ENCODE data around the gene CYTH1. TPM values are rescaled to one million over a fixed set of nuclear protein-coding genes. Genes with fewer than 3 reads are reported as not detected.

CYTH1 gene
- total RNA-seq, 4 donors from 2014 or later = 88.3 to 262 (median 109) TPM

- H3K27ac ChIP-seq = peak overlapping the region; percentile 35 to 73 (median 62)
- H3K9me3 ChIP-seq = no peaks in the 10 kb centered on the region
- peaks cover 0 to 13% (median 0%) of the 10 kb centered on the region in 4 donors for H3K4me1 ChIP-seq
- H3K4me3 ChIP-seq = no peak overlapping the region
- peak in 2 of 3 donors; percentile 37 to 70 for DNase-seq
- TF ChIP-seq CTCF (IDR thresholded peaks at IDR 0.05) (no peak), POLR2A (IDR thresholded peaks at IDR 0.05) (no peak)
- no peaks in the 10 kb centered on the region for H3K27me3 ChIP-seq
- H3K36me3 ChIP-seq = peaks cover 0 to 96% (median 0%) of the 10 kb centered on the region in 3 donors
These were observed 35.0 kb upstream of the CYTH1 start for GRCh38 chr17:78817123-78817522.

- Histone ChIP-seq H3K27ac (no peak overlapping the region), H3K4me3 (no peak overlapping the region), H3K9me3 (no peaks in the 10 kb centered on the region), H3K36me3 (peaks cover 0 to 98% (median 0%) of the 10 kb centered on the region in 3 donors), H3K27me3 (no peaks in the 10 kb centered on the region), H3K4me1 (peaks cover 0 to 13% (median 0%) of the 10 kb centered on the region in 4 donors)
- no peak for DNase-seq
- TF ChIP-seq POLR2A (IDR thresholded peaks at IDR 0.05) = no peak
- TF ChIP-seq CTCF (IDR thresholded peaks at IDR 0.05) = no peak
These were observed 33.6 kb upstream of the CYTH1 start for GRCh38 chr17:78815696-78816095.

- H3K27me3 ChIP-seq = no peaks in the 10 kb centered on the region
- no peaks in the 10 kb centered on the region for H3K9me3 ChIP-seq
- TF ChIP-seq POLR2A (IDR thresholded peaks at IDR 0.05) (no peak), CTCF (IDR thresholded peaks at IDR 0.05) (no peak)
- H3K4me1 ChIP-seq = no peaks in the 10 kb centered on the region
- H3K36me3 ChIP-seq = peaks cover 0 to 100% (median 0%) of the 10 kb centered on the region in 3 donors
- no peak overlapping the region for H3K27ac ChIP-seq
- H3K4me3 ChIP-seq = no peak overlapping the region
- no peak for DNase-seq
These were observed 30.8 kb upstream of the CYTH1 start for GRCh38 chr17:78812855-78813254.

- TF ChIP-seq POLR2A (IDR thresholded peaks at IDR 0.05) (no peak), CTCF (IDR thresholded peaks at IDR 0.05) (no peak)
- DNase-seq = no peak
- Histone ChIP-seq H3K4me1 (peaks cover 0 to 12% (median 0%) of the 10 kb centered on the region in 4 donors), H3K4me3 (no peak overlapping the region), H3K9me3 (no peaks in the 10 kb centered on the region), H3K27ac (no peak overlapping the region), H3K36me3 (peaks cover 0 to 94% (median 0%) of the 10 kb centered on the region in 3 donors), H3K27me3 (no peaks in the 10 kb centered on the region)
These were observed 26.1 kb upstream of the CYTH1 start for GRCh38 chr17:78808163-78808562.

- peaks cover 0 to 92% (median 0%) of the 10 kb centered on the region in 3 donors for H3K36me3 ChIP-seq
- no peaks in the 10 kb centered on the region for H3K27me3 ChIP-seq
- H3K4me1 ChIP-seq = peaks cover 0 to 12% (median 0%) of the 10 kb centered on the region in 4 donors
- DNase-seq = peak in 1 of 3 donors; percentile 72
- TF ChIP-seq POLR2A (IDR thresholded peaks at IDR 0.05) = no peak
- TF ChIP-seq CTCF (IDR thresholded peaks at IDR 0.05) = peak in 2 of 6 experiments; percentile 19 to 24
- no peaks in the 10 kb centered on the region for H3K9me3 ChIP-seq
- H3K27ac ChIP-seq = peak overlapping the region in 1 of 4 donors; percentile 64
- H3K4me3 ChIP-seq = no peak overlapping the region
These were observed 24.4 kb upstream of the CYTH1 start for GRCh38 chr17:78806451-78806850.

Data from Peyer's patch (tissue), 4 donors.